Measurements from ENCODE around the gene C12orf54. TPM values are rescaled to one million over a fixed set of nuclear protein-coding genes. Genes with fewer than 3 reads are reported as not detected.
"Not testable (repeated sequence)": the region's sequence is repeated elsewhere in the genome, so short reads cannot be mapped to it uniquely, and the experiment has no call there.

C12orf54 gene
- total RNA-seq, 1 donor from 2014 or later = not detected

DNA sequence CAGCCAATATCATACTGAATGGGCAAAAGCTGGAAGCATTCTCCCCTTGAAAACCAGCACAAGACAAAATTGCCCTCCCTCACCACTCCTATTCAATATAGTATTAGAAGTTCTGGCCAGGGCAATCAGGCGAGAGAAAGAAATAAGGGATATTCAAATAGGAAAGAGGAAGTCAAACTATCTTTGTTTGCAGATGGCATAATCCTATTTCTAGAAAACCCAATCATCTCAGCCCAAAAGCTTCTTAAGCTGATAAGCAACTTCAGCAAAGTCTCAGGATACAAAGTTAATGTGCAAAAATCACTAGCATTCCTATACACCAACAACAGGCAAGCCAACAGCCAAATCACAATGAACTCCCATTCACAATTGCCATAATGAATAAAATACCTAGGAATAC, 30.9 kb upstream of the C12orf54 start:
- Histone ChIP-seq H4K20me1 (ENCODE audit: low read depth) (no peaks in the 10 kb centered on the region), H3K4me2 (no peak overlapping the region), H3K9me3 (ENCODE audit: low read depth) (no peaks in the 10 kb centered on the region), H3K36me3 (no peaks in the 10 kb centered on the region), H3F3A (ENCODE audit: low read depth) (peaks cover 14% of the 10 kb centered on the region), H3K27me3 (no peaks in the 10 kb centered on the region), H3K27ac (no peak overlapping the region), H2AFZ (replicated peaks) (no peak overlapping the region), H3K4me3 (no peak overlapping the region), H3K4me1 (peaks cover 28% of the 10 kb centered on the region), H3K79me2 (ENCODE audit: low read depth) (no peaks in the 10 kb centered on the region), H3K9ac (no peak overlapping the region)
- DNase-seq (ENCODE audit: low spot score) = no peak
- Mint-ChIP-seq H3K9me3 (peaks cover 18% of the 10 kb centered on the region), H3K27ac (no peak overlapping the region), H3K4me1 (peaks cover 7% of the 10 kb centered on the region), H3K4me3 (no peak overlapping the region), H3K36me3 (peaks cover 2% of the 10 kb centered on the region), H3K27me3 (ENCODE audit: insufficient read depth, low read depth) (no peaks in the 10 kb centered on the region)
- no peak for TF ChIP-seq EZH2 (IDR thresholded peaks at IDR 0.05)
- no peak for TF ChIP-seq EZH2phosphoT487 (IDR thresholded peaks at IDR 0.05)
- TF ChIP-seq, protein P1, sequence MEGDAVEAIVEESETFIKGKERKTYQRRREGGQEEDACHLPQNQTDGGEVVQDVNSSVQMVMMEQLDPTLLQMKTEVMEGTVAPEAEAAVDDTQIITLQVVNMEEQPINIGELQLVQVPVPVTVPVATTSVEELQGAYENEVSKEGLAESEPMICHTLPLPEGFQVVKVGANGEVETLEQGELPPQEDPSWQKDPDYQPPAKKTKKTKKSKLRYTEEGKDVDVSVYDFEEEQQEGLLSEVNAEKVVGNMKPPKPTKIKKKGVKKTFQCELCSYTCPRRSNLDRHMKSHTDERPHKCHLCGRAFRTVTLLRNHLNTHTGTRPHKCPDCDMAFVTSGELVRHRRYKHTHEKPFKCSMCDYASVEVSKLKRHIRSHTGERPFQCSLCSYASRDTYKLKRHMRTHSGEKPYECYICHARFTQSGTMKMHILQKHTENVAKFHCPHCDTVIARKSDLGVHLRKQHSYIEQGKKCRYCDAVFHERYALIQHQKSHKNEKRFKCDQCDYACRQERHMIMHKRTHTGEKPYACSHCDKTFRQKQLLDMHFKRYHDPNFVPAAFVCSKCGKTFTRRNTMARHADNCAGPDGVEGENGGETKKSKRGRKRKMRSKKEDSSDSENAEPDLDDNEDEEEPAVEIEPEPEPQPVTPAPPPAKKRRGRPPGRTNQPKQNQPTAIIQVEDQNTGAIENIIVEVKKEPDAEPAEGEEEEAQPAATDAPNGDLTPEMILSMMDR (IDR thresholded peaks at IDR 0.05) = no peak

DNA sequence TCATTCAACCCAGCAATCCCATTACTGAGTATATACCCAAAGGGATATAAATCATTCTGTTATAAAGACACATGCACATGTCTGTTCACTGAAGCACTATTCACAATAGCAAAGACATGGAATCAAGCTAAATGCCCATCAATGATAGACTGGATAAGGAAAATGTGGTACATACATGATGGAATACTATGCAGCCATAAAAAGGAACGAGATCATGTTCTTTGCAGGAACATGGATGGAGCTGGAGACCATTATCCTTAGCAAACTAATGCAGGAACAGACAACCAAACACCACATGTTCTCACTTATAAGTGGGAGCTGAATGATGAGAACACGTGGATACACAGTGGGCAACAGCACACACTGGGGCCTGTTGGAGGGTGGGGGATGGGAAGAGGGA, 29.3 kb upstream of the C12orf54 start:
- not testable (repeated sequence) for H2AFZ ChIP-seq (replicated peaks)

GRCh38 chr12:48454667-48455066, 27.6 kb upstream of the C12orf54 start:
- Histone ChIP-seq H3K4me2 (no peak overlapping the region), H4K20me1 (ENCODE audit: low read depth) (no peaks in the 10 kb centered on the region), H3K79me2 (ENCODE audit: low read depth) (no peaks in the 10 kb centered on the region), H3K9ac (no peak overlapping the region), H2AFZ (replicated peaks) (no peak overlapping the region), H3K27ac (no peak overlapping the region), H3K9me3 (ENCODE audit: low read depth) (no peaks in the 10 kb centered on the region), H3F3A (ENCODE audit: low read depth) (peaks cover 9% of the 10 kb centered on the region), H3K4me3 (no peak overlapping the region), H3K4me1 (no peaks in the 10 kb centered on the region), H3K36me3 (no peaks in the 10 kb centered on the region), H3K27me3 (no peaks in the 10 kb centered on the region)
- peaks cover 2% of the 10 kb centered on the region for H3K27me3 Mint-ChIP-seq (ENCODE audit: insufficient read depth, low read depth)
- peaks cover 8% of the 10 kb centered on the region for H3K9me3 Mint-ChIP-seq
- no peaks in the 10 kb centered on the region for H3K36me3 Mint-ChIP-seq
- H3K4me3 Mint-ChIP-seq = no peak overlapping the region
- peak; percentile 45 for DNase-seq (ENCODE audit: low spot score)
- no peak for TF ChIP-seq EZH2 (IDR thresholded peaks at IDR 0.05)
- TF ChIP-seq EZH2phosphoT487 (IDR thresholded peaks at IDR 0.05) = no peak
- TF ChIP-seq, protein P1 (IDR thresholded peaks at IDR 0.05) = peak; percentile 67
- H3K27ac Mint-ChIP-seq = no peak overlapping the region
- H3K4me1 Mint-ChIP-seq = no peaks in the 10 kb centered on the region

More for the DNA sequence above, 29.3 kb upstream of the C12orf54 start:
- not testable (repeated sequence) for H3K4me3 Mint-ChIP-seq; H3K4me1 Mint-ChIP-seq; H3K4me3 ChIP-seq; DNase-seq (ENCODE audit: low spot score); H3K27ac ChIP-seq; H3K27me3 Mint-ChIP-seq (ENCODE audit: insufficient read depth, low read depth); H3K36me3 ChIP-seq; H3K4me2 ChIP-seq; H3K9me3 ChIP-seq (ENCODE audit: low read depth); H3K36me3 Mint-ChIP-seq; H3K27me3 ChIP-seq; H3K79me2 ChIP-seq (ENCODE audit: low read depth); H3F3A ChIP-seq (ENCODE audit: low read depth); H4K20me1 ChIP-seq (ENCODE audit: low read depth); H3K9ac ChIP-seq; H3K27ac Mint-ChIP-seq
- H3K4me1 ChIP-seq = peaks cover 12% of the 10 kb centered on the region
- H3K9me3 Mint-ChIP-seq = peaks cover 14% of the 10 kb centered on the region

GRCh38 chr12:48455116-48455515, 27.2 kb upstream of the C12orf54 start:
- Mint-ChIP-seq H3K4me1 (no peaks in the 10 kb centered on the region), H3K9me3 (peaks cover 5% of the 10 kb centered on the region), H3K36me3 (no peaks in the 10 kb centered on the region), H3K27me3 (ENCODE audit: insufficient read depth, low read depth) (peaks cover 2% of the 10 kb centered on the region), H3K27ac (no peak overlapping the region), H3K4me3 (no peak overlapping the region)
- no peak for DNase-seq (ENCODE audit: low spot score)
- Histone ChIP-seq H3K27me3 (no peaks in the 10 kb centered on the region), H3K27ac (no peak overlapping the region), H4K20me1 (ENCODE audit: low read depth) (no peaks in the 10 kb centered on the region), H3K9ac (no peak overlapping the region), H2AFZ (replicated peaks) (no peak overlapping the region), H3K79me2 (ENCODE audit: low read depth) (no peaks in the 10 kb centered on the region), H3F3A (ENCODE audit: low read depth) (peaks cover 9% of the 10 kb centered on the region), H3K4me1 (no peaks in the 10 kb centered on the region), H3K36me3 (no peaks in the 10 kb centered on the region), H3K4me3 (no peak overlapping the region), H3K9me3 (ENCODE audit: low read depth) (no peaks in the 10 kb centered on the region), H3K4me2 (no peak overlapping the region)
- TF ChIP-seq, protein P1 (IDR thresholded peaks at IDR 0.05) = no peak
- no peak for TF ChIP-seq EZH2phosphoT487 (IDR thresholded peaks at IDR 0.05)
